ENCODE data around the gene NRCAM.
A peak's percentile ranks its signal among the peaks of the same experiment; 100 is the strongest.

The NRCAM gene

DNA sequence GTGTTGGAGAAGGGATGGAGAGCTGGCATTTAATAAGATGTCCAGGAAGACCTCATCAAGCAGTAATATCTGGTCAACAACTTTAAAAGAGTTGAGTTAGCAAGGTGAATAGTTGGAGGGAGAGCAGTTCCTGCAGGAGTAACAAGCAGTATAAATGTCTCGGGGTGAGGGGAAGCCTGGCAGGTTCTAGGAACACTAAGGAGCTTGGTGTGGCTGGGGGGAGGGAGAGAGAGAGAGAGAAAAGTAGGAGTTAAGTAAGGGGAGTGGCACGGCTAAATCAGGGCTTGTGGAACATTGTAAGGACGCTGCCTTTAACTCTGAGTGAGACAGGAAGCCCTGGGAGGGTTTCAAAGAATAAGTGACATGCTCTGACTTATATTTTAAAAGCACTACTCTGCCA lies 304.0 kb downstream of the NRCAM start:
- no peak for DNase-seq (ENCODE audit: low spot score)

DNA sequence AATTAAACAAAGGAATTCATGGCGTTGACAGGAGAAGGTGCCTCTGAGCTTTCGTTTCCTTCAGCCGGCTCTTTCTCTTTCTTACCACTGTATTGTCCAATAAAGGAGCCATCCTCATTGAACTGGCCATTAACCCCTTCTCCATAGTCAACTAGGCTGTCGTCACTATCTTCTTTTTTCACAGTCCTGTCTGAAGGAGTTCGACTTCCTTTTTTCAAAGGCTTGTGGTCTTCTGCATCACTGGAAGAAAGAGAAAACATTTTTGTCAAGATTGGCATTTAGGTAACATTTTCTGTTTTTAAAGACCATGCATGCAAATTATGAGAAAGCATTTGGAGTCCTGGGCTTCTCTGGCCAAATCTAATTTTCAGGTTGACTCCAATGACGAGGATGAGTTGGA lies 306.3 kb downstream of the NRCAM start:
- DNase-seq (ENCODE audit: low spot score), result no peak

DNA sequence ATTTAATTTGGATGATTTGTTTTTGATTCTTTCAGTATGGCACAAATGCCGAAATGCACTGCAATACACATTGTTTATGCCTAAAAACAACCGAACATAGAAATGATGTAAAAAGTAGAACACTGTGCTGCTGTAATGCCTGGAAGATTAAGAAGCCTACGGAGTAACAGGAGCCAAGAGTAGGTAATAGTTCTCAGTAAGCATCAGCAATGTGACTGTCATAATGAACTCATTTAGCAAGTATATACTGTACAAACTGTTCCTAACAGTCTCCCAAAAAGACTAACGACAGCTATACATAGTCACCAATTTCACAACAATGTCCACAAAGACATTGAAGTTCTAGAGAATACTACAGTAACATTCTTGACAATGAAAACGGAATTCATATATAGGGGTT lies 307.1 kb downstream of the NRCAM start:
- DNase-seq (ENCODE audit: low spot score), result no peak

DNA sequence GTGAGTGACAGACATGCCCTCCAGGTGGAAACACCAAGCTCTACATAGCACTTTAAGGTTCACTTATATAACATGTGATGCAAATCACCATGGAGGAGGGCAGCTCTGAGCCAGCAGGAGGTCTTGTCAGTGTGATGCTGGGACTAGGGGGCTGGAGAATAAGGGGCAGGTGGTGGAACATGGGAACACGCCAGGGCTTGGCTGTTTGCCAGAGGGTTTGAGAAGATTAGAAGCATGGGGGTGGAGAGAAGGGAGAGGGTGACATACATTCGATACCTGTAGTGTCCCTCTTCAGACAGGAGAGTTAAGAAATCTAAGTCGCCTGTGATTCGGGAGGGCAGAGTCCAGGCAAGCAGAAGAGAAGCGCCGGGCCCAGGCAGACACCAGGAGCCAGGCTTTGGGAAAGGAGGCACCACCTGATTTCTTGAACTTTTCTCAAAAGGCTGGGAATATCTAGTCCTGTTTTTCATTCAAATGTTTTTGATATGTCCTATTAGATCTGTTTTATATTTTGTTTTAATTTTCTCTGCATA lies 309.1 kb downstream of the NRCAM start:
- no peak for DNase-seq (ENCODE audit: low spot score)

DNA sequence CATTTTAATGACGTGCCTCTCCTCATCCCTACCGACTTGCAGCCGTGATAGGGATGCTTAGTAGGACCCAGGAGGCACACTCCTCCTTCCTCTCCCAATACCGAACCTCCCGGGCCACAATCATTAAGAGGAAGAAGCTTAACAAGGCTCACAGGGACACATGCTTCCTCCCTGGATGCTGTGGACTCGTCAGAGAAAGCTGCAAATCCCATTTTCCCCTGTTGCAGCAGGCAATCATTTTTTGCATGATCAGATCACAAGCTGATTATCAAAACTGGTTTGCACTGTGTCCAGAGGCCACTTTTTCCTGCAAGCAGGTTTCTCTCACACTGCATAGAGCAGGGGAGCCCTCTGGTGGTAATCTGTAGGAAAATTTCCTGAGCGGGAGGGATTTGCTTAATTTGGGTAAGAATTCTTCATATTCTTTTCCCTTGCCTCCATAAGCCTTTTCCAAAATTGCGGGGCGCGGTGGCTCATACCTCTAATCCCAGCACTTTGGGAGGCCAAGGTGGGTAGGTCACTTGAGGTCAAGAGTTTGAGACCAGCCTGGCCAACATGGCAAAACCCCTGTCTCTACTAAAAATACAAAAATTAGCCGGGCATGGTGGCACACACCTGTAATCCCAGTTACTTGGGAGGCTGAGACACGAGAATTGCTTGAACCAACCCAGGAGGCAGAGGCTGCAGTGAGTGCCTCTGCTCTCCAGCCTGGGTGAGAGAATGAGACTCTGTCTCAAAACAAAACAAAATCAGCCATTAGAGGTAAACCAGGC lies 310.0 kb downstream of the NRCAM start:
- peak; percentile 54 for DNase-seq (ENCODE audit: low spot score)

DNA sequence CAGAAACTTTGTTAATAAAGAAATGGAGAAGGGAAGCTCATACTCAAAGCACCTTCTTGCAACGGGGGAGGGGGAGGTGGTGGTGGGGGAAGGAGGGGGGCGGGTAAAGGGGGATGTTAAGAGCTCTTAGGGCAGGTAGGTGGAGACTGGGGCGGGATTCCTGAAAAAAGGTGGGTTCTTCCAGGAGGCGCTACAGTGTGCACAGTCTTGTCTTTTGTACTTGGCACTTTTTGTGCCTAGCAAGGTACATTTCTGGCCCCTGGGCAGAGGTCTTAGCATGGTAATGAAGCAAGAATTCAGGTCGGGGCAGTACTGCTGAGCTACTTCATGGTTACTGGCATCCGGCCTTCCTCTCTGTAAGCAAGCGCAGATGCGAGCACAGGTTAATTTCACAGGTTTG lies 310.8 kb downstream of the NRCAM start:
- no peak for DNase-seq (ENCODE audit: low spot score)

DNA sequence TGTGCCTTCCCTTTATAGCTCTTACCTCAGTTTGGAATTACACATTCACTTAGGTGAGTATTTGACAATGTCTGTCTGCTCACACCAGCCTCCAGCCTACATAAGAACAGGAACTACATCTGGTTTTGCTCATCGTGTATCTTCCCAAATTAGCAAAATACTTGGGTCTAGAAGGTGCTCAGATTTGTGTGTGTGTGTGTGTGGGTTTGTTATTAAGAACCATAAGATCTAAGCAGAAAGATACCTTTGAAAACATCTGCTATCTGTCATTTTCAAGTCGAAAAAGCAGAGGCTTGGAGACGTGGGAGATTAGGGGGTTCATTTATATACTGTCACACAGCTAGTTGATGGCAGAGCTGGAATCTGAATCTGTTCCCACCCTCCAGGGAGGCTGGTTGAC lies 311.3 kb downstream of the NRCAM start:
- DNase-seq (ENCODE audit: low spot score), result no peak

DNA sequence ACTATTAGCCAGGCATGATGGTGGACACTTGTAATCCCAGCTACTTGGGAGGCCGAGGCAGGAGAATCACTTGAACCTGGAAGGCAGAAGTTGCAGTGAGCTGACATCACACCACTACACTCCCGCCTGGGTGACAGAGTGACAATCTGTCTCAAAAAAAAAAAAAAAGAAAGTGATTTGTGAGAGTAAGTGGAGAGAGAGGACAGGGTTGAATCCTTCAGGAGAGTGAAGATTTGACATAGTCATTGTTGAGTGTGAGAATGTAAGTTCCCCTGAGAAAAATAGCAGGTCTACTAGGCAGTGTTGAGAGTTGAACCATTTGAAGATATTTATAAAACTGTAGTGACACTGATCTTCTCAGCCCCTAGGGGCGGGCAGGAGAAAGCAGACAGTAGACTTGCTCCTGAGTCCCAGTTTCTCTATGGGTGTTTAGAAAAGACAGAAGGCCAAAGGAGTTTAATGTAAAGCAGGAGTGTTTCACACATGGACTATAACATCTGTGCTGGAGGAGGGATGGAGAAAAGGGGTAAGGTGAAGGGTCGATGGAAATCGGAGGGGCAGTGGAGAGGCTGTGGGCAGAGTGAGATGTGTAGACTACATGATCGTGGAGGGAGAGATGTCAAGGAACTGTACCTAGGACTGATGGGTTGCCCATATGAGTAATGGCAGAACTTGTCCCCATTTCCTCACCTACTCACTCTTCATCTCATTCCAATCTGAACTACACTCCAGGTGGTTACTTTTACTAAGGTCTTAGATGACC lies 312.4 kb downstream of the NRCAM start:
- DNase-seq (ENCODE audit: low spot score), result no peak

DNA sequence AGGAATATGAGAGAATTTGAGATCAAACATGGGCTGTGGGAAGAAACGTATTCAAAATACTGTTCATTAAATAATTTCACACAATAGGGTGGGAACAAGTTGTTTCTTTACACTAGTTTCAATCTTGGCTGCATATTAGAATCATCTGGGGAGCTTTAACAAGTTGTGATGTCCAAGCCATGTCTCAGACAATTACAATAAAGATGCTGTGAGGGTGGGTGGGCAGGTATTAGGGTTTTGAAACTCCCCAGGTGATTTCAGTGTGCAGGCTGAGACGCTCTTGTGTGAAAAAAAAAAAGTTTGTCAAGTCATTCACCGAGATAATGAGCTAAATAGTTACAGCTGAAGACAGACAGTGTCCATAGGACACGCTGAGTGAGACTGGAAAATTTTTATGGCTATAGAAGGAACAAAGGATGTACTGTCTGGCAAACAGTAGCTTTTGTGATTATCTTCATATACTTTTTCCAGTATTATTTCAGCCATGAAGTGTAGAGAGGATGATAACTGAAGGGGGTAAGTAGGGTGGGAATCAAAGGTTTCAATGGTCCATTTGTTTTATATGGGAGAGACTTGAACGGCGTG lies 313.5 kb downstream of the NRCAM start:
- no peak for DNase-seq (ENCODE audit: low spot score)

DNA sequence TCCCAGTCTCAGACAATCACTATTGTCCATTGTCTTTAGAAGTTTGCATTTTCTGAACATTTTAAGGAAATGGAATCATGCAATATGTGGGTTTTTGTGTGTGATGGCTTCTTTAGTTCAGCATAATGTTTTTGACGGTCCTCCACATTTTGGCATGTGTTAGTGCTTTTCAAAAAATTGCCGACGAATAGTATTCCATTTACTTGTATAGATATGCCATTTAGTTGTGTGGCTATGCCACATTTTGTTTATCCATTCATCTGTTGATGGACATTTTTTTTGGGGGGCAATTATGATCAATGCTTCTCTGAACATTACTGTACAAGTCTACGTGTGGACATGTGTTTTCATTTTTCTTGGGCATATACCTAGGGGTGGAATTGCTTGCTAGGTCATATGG lies 314.1 kb downstream of the NRCAM start:
- no peak for DNase-seq (ENCODE audit: low spot score)

DNA sequence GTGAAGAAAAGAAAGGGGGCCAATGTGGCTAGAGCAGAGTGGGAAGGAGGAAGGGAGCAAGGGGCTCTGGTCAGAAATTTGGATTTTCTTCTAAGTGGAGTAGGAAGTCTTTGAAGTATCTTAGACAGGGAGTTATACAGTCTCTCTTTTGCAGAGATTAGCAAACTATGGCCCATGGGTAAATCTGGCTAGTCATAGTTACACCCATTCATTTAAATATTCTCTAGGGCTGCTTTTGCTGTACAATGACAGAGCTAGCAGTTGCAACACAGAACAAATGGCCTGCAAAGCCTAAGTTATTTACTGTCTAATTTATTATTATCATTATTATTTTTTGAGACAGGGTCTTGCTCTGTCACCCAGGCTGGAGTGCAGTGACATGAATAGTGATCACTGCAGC lies 315.6 kb downstream of the NRCAM start:
- DNase-seq (ENCODE audit: low spot score), result no peak

DNA sequence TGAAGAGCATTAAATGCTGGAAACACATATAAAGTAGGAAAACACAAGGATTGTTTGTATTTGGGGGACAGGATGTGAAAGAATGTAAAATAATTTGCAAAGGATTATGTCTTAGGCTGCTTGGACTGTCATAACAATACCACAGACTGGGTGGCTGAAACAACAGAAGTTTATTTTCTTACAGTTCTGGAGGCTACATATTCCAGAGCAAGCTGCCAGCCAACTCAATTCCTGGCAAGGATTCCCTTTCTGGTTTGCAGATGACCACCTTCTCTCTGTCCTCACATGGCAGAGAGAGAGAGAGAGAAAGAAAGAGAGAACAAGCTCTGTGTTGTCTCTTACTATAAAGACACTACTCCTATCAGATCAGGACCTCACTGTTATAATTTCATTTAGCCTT lies 317.3 kb downstream of the NRCAM start:
- DNase-seq (ENCODE audit: low spot score), result no peak

DNA sequence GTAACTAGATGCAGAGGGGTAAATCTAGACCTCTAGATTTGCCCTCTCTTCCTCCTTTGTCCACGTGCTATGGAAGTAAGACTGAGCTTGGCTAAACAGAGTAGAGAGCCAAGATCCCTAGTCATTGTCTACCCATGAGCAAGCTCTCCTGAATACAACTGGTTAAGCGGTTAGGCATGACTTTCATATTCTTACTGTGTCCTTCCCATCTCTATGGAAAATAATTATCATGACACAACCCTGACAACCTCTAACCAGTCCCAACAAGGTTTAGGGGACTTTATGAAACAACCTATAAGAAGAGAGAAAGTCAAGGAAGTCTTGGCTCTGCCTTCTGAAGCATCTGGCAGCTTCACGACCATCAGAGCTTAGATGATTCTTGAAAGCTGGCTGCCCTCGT lies 318.2 kb downstream of the NRCAM start:
- no peak for DNase-seq (ENCODE audit: low spot score)

DNA sequence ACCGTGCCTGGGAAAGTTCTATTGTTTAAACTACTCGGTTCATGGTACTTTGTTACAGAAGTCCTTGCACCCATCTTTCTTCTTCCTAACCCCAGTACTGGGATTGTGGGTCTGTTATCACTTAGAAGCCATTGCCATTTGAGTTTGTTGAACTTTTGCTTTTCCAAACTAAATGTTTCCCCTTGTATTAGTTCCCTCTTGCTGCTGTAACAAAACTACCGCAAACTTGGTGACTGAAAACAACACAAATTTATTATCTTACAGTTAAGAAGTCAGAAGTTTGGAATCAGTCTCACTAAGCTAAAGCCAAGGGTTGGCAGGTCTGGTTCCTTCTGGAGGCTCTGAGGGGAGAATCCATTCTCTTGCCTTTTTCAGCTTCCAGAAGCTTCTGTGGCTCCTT lies 319.2 kb downstream of the NRCAM start:
- no peak for DNase-seq (ENCODE audit: low spot score)

DNA sequence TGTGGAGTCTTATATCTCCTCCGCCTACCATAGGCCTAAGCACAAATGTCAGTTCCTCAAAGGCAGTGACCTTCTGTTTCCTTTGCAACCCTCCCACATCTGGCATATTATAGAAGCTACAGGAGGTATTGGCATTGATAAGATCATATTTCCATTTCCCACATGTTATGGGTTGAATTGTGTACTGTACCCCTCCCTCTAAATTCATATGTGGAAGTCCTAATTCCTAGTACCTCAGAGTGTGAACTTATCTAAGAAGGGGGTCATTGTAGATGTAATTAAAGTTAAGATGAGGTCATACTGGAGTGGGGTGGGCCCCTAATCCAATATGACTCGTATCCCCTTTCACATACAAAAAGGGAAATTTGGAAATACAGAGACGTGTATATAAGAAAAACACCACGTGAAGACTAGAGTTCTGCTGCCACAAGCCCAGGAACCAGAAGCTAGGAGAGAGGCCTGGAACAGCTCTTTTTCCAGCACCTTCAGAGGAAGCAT lies 320.0 kb downstream of the NRCAM start:
- no peak for DNase-seq (ENCODE audit: low spot score)

DNA sequence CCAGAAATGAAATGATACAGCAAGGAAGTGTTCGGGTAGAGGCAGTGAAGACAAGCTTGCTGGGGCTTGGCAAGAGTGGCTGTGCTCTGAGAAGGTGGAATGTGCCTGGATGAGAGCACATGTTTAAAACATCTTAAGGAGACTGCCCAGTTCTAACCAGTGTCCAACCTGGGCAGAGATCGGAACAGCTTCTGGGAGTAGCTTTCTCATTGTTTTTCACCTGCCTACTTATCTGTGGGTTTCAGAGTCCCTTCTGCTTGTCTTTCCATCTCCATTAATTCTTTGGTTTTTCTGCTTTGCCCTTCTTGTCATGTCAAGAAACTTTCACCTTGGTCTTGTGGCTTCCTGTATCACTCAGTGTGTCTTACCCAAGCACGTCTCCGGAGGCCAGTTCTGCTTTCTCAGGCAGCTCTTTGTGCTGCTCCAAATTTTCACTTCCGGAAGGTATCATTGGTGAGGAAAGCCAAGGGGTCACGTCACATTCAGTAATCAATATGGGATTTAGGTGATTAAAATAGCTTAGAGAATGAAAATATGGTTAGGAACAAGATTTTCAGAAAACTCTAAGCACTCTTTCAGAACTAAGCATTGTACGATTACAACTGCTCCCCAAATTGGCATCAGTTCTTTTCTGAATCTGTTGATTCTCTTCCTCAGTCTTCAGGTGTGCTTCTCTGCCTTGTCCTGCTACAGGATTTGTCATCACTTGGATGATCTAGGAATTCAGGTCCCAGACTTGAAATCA lies 320.6 kb downstream of the NRCAM start:
- DNase-seq (ENCODE audit: low spot score), result peak; percentile 69

DNA sequence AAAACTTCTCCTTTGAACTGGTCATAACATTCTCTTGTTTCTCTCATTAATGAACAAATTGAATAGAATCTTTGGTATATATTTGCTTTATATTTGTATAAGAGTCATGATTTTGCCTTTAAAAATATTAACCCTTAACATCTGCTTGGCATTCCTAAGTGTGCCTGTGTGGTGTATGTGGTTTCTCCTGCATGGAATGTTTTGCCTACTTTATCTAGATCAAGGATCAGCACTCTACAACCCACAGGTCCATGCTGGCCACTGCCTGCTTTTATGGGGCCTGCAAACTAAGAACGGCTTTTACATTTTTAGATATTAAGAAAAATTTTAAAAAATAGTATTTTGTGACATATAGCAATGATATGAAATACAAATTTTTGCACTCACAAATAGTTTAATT lies 321.8 kb downstream of the NRCAM start:
- no peak for DNase-seq (ENCODE audit: low spot score)

DNA sequence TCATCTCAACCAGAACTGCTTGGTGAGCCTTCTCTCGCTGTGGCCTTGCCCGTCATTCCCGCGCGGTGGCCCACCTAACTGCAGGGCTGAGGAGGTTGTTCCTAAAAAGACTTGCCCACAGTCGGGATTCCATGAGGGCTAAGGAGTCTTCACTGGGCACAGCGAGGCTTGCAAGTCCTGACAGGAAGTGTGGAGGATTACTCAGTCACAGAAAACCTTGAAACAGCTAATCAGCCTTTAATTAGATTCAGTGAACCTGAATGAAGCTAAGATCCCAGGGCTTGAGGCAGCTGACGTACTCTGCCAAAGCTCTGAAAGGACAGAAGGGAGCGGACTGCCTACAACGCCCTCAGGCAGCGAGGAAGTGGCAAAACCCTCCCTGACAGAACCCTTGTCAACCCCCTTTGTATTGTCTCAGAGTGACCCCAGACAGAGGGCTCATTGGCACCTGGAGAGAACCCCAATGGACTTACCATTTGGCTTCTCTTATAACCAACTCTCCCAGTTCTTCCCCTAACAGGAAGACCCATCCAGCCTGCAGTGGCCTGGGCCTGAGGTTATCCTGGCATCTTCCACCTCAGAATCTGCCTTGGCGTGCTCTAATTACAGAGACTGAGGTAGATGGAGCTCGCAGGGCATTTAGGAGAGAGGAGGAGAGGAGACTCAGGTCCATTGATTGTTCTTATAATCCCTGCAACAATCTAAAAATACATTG lies 323.5 kb downstream of the NRCAM start:
- no peak for DNase-seq (ENCODE audit: low spot score)

DNA sequence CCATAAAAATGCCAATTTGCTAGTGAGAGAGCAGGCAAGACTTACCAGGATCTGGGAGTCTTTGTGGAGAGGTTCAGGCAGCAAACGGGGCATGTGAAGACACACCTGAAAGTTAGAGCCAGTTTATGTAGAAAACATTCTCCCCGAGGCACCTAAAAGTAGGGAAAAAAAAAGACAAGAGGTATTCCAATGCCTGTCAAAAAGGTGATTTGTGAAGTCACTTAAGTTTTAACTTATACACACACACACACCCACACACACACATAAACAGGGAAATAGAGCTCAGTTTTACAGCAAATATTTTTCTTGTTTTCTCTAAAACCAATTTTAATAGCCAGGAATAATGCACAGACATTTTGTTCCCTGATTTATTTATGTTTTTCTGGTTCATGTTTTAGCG lies 326.0 kb downstream of the NRCAM start, which contains the start of gene LAMB4:
TSS of gene LAMB4 (minus strand) at position 101 of the 400 bp plus-strand sequence. CDS start 7,197 bp downstream, outside the sequence.
- DNase-seq (ENCODE audit: low spot score), result no peak

DNA sequence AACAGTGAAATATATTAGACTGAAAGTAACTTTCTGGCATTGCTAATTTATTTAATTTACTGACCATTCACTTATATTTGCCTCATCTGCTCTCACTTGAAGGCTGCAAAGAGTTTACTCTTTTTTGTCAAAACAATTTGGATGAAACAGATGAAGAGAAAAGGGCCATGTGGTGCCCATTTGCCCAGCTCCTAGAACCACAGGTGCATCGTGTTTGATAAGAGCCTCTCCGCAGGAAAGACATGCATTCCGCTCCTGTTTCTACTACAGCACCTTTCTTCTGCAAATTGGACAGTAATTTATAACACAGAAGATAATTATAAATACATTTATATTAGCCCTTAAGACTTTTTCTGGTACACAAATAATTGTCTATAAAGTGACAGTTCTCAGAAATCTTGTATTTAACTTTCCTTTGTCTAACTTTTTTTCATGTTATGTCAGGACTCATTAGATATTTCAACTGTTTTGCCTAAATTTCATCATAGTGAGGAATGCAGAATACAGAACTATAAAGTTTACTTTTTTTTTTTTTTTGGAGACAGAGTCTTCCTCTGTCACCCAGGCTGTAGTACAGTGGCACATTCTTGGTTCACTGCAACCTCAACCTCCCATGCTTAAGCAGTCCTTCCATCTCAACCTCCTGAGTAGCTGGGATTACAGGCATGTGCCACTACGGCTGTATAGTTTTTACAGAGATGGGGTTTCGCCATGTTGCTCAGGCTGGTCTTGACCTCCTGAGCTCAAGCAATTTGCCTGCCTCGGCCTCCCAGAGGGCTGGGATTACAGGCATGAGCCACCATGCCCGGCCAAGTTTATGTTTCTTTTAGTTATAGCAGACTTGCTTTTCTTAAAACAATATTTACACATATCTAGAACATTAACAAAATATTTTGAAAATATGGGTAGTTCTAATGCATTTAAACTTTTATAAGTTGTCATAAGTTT lies 326.9 kb downstream of the NRCAM start:
- DNase-seq (ENCODE audit: low spot score), result no peak

Measured in activated CD4-positive, alpha-beta T cell treated with anti-CD3 and anti-CD28 coated beads, Interleukin-2, Interleukin-4, amounts not matched to agents 100 ng/mL and 50 ng/mL, durations not matched to agents 16 hours and 8 hours (primary cell).